HG03571 (cell line): ENCODE data around the gene WDCP.

Experiments used
- ATAC-seq: cut with Tn5 transposase; IDR thresholded peaks from one replicate; pipeline ENCODE4 v1.9.1; 2021; ENCODE audit not compliant: unreplicated experiment

WDCP gene

DNA sequence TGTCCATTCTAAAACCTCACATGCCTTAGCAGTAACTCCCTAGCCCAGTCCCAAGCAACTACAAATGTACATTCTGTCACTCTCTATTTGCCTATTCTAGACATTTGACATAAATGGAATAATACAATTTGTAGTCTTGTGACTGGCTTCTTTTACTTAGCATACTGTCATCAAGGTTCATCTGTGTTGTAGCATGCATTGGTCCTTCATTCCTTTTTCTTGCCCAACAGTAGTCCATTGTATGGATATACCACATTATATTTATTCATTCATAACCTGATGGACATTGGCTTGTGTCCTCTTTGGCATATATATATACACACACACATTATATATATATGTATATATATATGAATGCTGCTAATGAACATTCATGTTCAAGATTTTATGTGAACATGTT lies 39.5 kb downstream of the WDCP start:
- no peak for ATAC-seq

DNA sequence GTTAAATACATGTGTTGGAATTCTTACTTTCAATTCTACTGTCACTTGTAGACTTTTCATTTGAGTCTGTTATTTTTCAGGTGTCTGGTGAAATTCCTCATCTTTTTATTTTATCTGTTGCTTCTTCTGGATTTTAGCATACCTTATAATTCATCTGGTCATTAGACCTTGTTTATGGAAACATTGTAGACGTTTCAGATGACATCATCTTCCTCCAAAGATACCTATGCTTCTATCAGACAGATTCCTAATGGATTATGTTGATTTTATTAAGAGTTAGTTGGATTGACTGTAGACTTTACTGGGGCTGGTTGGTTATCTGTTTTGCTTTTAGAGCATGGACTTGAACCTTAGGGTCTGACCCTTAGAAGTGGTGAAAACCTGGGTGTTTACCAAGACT lies 52.6 kb downstream of the WDCP start:
- no peak for ATAC-seq

DNA sequence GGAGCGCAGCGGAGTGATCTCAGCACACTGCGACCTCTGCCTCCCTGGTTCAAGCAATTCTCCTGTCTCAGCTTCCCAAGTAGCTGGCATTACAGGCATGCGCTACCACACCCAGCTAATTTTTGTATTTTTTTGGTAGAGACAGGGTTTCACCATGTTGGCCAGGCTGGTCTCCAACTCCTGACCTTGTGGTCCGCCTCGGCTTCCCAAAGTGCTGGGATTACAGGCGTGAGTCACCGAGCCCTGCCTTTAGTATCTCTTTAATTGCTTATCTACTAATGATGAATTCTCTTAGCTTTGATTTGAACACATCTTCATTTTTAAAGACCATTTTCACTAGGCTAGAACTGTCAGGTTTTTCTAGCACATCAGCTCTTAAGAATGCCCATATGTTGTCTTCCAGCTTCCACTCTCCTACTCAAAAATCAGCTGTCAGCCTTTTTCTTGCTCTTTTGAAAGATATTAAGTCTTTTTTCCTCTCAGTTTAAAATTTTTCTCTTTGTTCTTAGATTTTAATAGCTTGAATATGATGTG lies 53.4 kb downstream of the WDCP start:
- no peak for ATAC-seq

DNA sequence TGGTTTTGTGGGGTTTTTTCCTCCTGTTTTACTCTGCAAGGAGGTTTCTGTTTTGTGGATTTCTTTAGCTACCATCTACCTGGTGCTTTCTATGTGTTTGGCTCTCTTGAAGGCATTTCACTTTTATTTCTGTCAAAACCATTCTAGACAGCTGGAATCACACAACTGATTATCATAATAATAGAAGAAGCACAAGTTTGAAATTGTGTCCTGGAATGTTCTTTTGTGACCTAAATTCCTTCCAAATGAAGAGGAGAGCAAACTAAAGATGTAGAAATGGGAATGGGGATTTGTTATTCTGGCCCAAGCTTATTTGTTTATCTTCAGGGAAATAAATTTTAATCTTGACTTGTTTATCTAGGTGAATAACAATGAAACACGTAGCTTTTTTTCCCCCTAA lies 54.3 kb downstream of the WDCP start:
- no peak for ATAC-seq

DNA sequence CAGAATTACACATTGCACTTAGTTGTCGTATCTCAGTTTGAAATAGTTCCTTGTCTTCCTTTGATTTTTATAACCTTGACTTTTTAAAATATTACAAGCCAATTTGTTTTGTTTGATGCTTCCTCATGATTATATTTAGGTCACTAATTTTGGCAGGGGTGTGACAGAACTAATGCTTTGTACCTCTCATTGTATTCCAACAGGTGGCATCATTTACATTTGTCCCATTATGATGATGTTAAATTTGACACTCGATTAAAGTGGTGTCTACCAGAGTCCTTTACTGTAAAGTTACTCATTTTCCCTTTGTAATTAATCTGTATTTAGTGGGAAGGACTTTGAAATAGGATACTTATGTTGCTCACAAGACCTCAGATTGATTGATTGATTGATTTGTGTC lies 58.8 kb downstream of the WDCP start:
- no peak for ATAC-seq
